ENCODE results near the gene NTN1.

DNA sequence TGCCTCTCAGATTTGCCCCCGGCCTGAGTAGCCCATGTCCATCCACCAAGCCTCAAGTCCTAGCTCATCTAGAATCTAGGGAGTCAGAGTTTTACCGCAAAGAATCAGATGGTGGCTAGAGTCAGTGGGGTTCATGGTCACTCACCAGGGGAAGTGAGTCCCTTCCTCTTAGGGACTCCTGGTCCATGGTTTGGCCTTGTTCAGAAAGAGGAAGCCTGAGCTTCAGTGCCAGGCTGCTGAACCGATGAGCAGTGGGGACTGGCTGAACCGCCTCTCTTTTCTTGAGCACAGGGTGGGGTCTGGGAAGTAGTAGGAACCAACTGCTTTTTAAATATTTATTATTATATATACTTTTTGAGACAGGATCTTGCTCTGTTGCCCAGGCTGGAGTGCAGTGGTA, 160.3 kb downstream of the NTN1 start:
- TF ChIP-seq, protein P1, sequence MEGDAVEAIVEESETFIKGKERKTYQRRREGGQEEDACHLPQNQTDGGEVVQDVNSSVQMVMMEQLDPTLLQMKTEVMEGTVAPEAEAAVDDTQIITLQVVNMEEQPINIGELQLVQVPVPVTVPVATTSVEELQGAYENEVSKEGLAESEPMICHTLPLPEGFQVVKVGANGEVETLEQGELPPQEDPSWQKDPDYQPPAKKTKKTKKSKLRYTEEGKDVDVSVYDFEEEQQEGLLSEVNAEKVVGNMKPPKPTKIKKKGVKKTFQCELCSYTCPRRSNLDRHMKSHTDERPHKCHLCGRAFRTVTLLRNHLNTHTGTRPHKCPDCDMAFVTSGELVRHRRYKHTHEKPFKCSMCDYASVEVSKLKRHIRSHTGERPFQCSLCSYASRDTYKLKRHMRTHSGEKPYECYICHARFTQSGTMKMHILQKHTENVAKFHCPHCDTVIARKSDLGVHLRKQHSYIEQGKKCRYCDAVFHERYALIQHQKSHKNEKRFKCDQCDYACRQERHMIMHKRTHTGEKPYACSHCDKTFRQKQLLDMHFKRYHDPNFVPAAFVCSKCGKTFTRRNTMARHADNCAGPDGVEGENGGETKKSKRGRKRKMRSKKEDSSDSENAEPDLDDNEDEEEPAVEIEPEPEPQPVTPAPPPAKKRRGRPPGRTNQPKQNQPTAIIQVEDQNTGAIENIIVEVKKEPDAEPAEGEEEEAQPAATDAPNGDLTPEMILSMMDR (IDR thresholded peaks at IDR 0.05) = no peak
- TF ChIP-seq POLR2A (IDR thresholded peaks at IDR 0.05) = no peak
